HG03045 (cell line): ENCODE results near the gene TOM1L2.

Experiments used
- ATAC-seq: cut with Tn5 transposase; IDR thresholded peaks from one replicate; pipeline ENCODE4 v1.9.1; 2021; ENCODE audit warnings: mild to moderate bottlenecking, moderate library complexity; ENCODE audit not compliant: unreplicated experiment

Gene TOM1L2

GRCh38 chr17:17902376-17902775, 69.8 kb downstream of the TOM1L2 start:
- ATAC-seq = no peak

DNA sequence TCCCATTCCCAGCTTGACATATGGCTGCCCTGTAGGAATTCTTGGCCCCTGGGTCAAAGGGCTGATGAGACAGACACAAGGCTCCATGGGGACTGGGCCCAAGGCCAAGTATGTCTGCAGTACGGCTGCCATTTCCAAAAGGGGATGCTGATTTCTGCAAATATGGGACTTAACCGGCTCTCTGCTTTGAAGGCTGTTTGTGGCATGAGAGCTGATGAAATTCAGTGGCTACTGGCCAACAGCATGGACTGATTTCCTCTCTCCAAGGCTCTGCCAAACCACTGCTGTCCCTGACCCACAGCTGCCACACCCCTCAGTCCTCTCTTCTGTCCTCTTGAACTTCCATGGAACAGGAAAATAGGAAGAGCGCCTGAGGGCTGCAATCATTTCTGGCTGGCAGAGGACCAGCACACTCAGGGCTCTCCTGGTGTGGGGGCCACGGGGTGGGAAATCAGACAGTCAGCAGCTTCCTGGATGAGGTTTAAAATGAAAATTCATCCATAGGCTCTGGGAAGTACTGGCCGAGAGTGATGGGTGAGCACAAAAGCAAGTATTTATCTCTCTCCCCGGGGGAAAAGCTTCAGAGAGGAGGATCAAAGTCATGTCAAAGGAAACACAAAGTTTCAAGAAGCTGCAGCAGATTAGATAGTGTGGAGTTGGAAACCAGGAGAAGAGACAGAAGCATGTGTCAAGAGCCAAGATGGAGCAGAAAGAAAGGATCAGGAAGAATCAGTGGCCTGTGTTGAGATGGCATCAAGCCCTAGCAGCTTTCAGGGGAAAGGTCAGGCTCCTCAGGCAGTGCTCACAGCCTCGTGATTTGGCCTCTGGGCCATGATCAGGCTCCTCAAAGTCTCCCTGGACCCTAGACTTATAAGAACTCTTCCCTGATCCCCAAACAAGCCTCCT, 71.3 kb downstream of the TOM1L2 start:
- no peak for ATAC-seq

- ATAC-seq = no peak
Observed at GRCh38 chr17:17899486-17899885, 72.7 kb downstream of the TOM1L2 start.

- no peak for ATAC-seq
Observed at GRCh38 chr17:17898673-17899072, 73.5 kb downstream of the TOM1L2 start.

GRCh38 chr17:17897442-17897841, 74.8 kb downstream of the TOM1L2 start:
- no peak for ATAC-seq

DNA sequence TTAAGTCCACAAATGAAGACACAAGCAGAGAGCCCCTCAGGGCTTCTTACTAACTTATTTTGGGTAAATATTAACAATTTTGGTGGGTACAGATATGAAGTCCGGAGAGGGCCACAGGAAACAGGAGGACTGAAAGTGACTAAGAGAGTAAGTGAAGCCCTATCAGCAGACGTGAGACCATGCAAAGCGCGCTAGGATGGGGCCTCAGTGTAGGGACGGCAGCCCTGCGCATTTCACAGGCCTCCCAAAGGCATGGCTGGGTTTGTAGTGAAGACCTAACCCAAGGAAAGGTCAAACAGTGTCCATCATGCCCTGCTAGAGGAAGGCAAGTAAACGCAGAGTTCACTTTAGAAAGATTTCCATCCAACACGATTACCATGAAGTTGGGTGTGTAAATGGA, 75.5 kb downstream of the TOM1L2 start:
- no peak for ATAC-seq

DNA sequence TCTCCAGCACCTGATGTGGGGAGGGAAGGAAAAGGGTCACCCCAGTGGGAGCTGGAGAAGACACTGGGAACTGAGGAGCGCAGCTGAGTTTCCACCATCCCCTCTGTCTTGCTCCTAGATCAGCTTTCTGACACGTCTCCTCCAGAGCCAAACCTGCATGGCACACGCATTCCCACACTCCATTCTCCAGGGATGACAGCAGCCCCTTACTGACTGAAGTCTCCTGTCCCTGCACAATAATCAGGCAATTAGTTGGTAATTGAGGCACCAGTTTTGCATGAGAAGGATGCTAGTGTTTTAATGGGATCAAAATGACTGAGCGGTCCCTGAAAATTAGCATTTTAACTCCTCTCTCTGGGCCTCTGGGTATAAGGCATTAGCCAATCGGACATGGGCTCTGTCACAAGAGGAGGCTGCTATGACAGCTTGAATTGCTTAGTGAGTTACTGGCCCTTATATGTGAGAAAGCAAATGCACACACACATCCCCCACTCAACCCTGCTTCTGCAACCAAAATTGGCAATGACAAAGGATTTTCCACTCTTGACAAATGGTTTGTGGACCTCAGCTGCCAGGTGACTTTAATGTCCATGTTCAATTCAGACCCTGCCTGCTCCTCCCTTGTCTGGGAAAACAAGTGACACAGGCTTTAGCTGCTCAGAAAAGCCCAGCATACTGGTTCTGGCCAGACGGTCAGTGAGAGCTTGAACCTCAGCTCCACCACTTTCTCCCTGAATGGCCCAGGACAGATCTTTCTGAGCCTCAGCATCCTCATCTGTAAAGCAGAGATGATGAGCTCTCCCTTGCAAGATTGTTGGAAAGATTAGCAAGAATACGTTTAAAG, 78.2 kb downstream of the TOM1L2 start:
- ATAC-seq = no peak

GRCh38 chr17:17892731-17893130, 79.5 kb downstream of the TOM1L2 start:
- ATAC-seq = no peak

- ATAC-seq = no peak
Observed at GRCh38 chr17:17892009-17892408, 80.2 kb downstream of the TOM1L2 start.

GRCh38 chr17:17890773-17891759, 81.1 kb downstream of the TOM1L2 start:
- ATAC-seq = no peak

- no peak for ATAC-seq
Observed at GRCh38 chr17:17889922-17890321, 82.3 kb downstream of the TOM1L2 start.

DNA sequence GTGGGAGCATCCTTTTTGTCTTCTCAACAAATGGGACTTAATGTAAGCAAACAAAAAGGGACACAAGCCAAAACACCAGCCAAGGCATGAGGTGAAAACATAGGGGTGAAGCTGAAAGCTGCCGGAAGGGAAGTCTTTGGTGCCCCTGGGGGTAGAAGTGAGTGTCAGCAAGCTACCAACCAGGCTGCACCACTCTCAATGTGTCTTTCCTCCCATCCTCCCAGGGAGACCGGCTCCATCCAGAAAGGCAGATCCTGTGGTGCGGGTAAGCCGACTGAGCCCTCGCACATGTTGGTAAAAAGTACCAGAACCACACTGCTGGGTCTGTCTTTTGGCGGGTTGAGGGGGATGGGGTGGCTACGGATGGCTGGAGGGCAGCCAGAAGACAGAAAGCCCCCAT, 83.4 kb downstream of the TOM1L2 start:
- ATAC-seq = no peak

DNA sequence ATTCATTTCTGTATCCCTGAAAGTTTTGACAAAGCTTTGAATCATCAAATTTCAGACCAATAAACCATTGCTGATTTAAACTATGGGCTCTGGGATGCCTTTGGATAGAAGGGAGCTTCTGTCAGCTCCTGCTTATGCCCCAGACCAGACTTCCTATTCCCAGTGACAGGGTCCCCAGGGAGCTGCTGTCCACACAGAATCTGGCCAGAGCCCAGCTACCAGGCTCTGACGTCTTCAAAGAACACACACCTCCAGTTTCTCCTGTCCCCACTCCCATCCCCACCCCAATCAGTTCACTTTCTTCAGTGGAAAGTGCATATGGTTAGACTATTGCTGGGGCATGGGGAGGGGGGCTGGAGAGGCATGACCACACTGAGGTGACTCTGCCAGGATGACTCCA, 83.8 kb downstream of the TOM1L2 start:
- no peak for ATAC-seq

- no peak for ATAC-seq
Observed at GRCh38 chr17:17887752-17888304, 84.4 kb downstream of the TOM1L2 start.

GRCh38 chr17:17886726-17887125, 85.5 kb downstream of the TOM1L2 start:
- ATAC-seq = no peak

GRCh38 chr17:17886226-17886625, 86.0 kb downstream of the TOM1L2 start:
- no peak for ATAC-seq

- ATAC-seq = no peak
Observed at GRCh38 chr17:17884391-17885357, 87.5 kb downstream of the TOM1L2 start.

DNA sequence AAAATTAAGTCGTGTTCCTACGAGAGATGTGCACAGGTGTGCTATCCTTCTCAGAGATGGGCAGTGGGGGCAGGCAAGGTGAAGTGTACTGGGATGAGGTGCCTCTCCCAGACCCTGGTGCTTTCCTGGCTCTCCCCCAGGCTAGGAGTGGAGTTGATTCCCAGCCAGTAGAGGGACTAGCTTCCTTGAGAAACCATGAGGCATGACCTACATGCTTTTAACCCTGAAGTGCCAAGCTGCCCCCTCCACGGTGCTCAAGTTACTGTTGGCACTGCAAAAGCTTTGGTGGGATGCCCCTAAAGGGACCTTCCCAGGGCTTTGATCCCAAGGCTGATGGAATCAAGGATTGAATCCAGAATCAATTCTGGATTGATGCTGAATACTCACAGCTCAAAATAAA, 88.4 kb downstream of the TOM1L2 start:
- no peak for ATAC-seq

- ATAC-seq = no peak
Observed at GRCh38 chr17:17882082-17882581, 90.1 kb downstream of the TOM1L2 start.
